ENCODE data around the gene MIPOL1.

MIPOL1 gene

DNA sequence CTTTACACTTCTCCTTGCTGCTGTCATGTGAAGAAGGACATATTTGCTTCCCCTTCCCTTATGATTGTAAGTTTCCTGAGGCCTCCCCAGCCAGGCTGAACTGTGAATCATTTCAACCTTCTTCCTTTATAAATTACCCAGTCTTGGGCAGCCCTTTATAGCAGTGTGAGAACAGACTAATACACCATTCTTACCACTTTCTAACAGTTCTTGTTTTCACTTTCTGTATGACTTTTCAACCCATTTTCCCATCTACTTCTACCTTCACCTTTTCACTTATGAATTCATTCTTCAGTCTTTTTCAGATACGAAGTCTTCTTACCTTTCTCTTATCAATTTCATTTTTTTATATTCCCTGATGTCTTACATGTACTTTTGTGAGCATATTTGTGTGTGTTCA lies 342.3 kb downstream of the MIPOL1 start:
- TF ChIP-seq, protein P1, sequence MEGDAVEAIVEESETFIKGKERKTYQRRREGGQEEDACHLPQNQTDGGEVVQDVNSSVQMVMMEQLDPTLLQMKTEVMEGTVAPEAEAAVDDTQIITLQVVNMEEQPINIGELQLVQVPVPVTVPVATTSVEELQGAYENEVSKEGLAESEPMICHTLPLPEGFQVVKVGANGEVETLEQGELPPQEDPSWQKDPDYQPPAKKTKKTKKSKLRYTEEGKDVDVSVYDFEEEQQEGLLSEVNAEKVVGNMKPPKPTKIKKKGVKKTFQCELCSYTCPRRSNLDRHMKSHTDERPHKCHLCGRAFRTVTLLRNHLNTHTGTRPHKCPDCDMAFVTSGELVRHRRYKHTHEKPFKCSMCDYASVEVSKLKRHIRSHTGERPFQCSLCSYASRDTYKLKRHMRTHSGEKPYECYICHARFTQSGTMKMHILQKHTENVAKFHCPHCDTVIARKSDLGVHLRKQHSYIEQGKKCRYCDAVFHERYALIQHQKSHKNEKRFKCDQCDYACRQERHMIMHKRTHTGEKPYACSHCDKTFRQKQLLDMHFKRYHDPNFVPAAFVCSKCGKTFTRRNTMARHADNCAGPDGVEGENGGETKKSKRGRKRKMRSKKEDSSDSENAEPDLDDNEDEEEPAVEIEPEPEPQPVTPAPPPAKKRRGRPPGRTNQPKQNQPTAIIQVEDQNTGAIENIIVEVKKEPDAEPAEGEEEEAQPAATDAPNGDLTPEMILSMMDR (conservative IDR thresholded peaks at IDR 0.05; ENCODE audit: control insufficient read depth, insufficient read depth, low read depth, low read length): no peak
- H3K4me3 ChIP-seq (ENCODE audit: control insufficient read depth, low read depth, low read length): no peak overlapping the region
- no peak for DNase-seq (ENCODE audit: low read depth)

DNA sequence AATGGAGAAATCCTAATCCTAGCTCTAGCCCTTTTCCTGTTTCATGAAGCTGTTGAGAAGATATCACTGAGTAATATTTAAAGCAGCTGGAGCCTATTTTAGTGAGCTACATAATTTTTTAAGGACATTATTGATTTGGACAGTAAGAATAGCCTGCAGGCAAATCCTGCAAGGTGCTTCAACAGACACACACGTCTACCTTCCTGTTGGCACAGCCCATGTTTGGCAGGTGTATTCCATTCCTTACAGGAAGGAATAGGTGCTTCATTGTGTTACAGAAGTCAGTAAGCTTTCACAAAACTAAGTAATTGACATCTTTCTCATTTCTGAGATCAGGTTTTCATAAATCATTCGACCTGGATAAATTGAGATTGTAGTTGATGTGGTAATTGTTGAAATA lies 346.7 kb downstream of the MIPOL1 start:
- TF ChIP-seq, protein P1 (conservative IDR thresholded peaks at IDR 0.05; ENCODE audit: control insufficient read depth, insufficient read depth, low read depth, low read length): no peak
- no peak overlapping the region for H3K4me3 ChIP-seq (ENCODE audit: control insufficient read depth, low read depth, low read length)
- no peak for DNase-seq (ENCODE audit: low read depth)

DNA sequence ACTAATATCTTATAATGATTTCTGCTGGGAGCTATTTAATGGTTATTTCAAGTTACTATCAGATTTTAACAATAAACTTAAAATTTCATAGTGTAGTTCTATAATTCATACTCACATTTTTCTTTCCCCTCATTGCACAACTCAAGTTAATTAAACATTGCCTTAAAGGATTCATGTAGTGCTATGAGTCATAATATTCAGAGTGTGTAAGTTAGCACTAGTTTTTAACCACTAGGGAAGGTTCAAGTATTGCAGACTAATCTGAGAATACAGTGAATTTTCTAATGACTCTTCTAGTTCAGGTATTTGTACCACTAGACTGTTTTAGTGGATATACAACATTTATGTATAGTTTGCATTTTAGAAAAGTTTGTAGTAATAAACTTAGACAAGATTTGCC lies 347.4 kb downstream of the MIPOL1 start:
- DNase-seq (ENCODE audit: low read depth): peak; percentile 4
- no peak overlapping the region for H3K4me3 ChIP-seq (ENCODE audit: control insufficient read depth, low read depth, low read length)
- TF ChIP-seq, protein P1 (conservative IDR thresholded peaks at IDR 0.05; ENCODE audit: control insufficient read depth, insufficient read depth, low read depth, low read length): peak; percentile 18

DNA sequence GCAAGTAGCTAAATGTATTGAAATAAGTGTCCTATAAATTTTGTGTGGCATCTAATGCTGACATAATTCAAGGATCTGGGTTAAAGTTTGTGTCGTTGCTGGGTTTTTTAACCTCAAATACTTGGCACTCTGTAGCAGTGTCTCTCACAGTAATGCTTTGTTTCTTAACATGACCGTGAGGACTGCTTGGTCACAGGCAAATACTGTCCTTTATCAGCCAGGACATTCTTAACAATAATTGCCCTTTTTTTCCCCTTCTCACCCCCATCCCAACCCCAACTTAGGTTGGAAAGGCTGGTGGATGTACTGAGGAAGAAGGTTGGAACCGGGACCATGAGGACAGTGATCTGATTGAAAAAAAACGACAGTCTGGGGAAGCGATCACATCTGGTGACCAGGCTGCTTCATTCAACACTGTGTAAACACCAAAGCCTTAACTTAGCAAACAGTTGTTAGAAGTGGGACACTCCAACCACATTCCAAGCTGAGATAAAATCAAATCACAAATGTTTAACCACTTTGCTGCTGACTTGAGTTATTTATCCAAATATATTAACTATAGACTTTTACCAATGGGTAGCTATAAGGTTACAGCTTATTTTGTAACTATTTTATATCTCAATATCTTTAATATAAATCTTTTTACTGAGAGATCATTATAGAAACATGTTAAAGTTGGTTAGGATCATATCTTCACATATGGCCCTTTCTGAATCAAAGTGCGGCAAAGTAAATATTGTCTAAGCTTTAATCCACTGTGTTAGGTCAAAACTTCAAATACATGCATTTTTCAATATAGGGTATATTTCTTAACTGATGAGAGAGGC lies 349.1 kb downstream of the MIPOL1 start:
- no peak overlapping the region for H3K4me3 ChIP-seq (ENCODE audit: control insufficient read depth, low read depth, low read length)
- TF ChIP-seq, protein P1 (conservative IDR thresholded peaks at IDR 0.05; ENCODE audit: control insufficient read depth, insufficient read depth, low read depth, low read length): no peak
- DNase-seq (ENCODE audit: low read depth): peak; percentile 9

DNA sequence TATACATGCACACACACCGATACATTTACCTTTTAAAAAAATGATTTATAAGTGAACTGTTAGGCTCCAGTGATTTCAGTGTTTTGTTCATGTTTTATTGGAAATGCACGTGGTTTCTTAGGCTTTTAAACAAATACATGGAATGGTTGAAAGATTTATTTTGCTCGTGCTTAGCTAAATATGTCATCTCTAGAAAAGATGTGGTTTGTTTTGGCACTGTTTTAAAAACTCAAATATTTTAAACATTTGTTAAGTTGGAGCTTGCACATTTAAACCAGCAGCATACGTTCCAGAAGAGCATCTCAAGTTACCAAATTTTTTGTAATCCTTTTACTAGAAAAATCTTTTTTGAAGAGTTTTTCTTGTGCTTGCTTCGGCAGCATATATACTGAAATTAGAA lies 352.8 kb downstream of the MIPOL1 start:
- no peak overlapping the region for H3K4me3 ChIP-seq (ENCODE audit: control insufficient read depth, low read depth, low read length)
- TF ChIP-seq, protein P1 (conservative IDR thresholded peaks at IDR 0.05; ENCODE audit: control insufficient read depth, insufficient read depth, low read depth, low read length): no peak
- peak; percentile 69 for DNase-seq (ENCODE audit: low read depth)

DNA sequence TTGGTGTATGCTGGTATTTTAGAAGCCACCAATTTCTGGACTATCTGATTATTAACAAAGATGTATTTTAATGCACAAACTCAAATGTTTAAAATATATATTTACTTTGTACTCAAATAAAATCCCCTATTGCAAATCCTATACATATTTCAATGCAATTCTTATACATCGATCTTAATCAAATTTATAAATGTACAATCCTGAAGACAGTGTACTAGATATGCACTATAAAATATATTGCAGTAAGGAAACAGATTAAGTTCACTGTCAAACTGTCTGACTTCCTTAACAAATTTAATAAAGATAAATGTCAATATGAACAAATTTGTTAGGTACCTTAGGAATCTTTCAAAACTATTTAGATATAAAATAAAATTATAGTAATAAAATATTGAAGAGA lies 353.4 kb downstream of the MIPOL1 start:
- TF ChIP-seq, protein P1 (conservative IDR thresholded peaks at IDR 0.05; ENCODE audit: control insufficient read depth, insufficient read depth, low read depth, low read length): no peak
- DNase-seq (ENCODE audit: low read depth): no peak
- no peak overlapping the region for H3K4me3 ChIP-seq (ENCODE audit: control insufficient read depth, low read depth, low read length)

Data from fibroblast of mammary gland (primary cell).